Astrocyte of the cerebellum (primary cell): ENCODE results near the gene EXOC1.
"Not testable (repeated sequence)": the region's sequence is repeated elsewhere in the genome, so short reads cannot be mapped to it uniquely, and the experiment has no call there.

Experiments
- DNase-seq: peaks from one replicate; pipeline ENCODE4 v3.0.0-alpha.2; 2011; ENCODE audit warnings: low read depth
- H3K4me3 ChIP-seq: 2 replicates; pipeline ENCODE4 v1.5.1; 2011; ENCODE audit warnings: mild to moderate bottlenecking, low read depth, low read length, moderate library complexity
- CTCF ChIP-seq: IDR thresholded peaks from 2 replicates; pipeline ENCODE4 v1.5.1; 2012; ENCODE audit warnings: low read length, low read depth, moderate library complexity, mild to moderate bottlenecking; ENCODE audit errors: missing control alignments
- in situ Hi-C: cut with HindIII; loops from 2 replicates; pipeline ENCODE4 v1.10.0; 2017; ENCODE audit warnings: low sequenced_read_pairs

Gene EXOC1

GRCh38 chr4:55834086-55834795, 19.2 kb upstream of the EXOC1 start:
- no peak overlapping the region for H3K4me3 ChIP-seq
- no peak for DNase-seq
- no peak for TF ChIP-seq CTCF
- in situ Hi-C loops: no loop called here

GRCh38 chr4:55837903-55838302, 15.5 kb upstream of the EXOC1 start:
- H3K4me3 ChIP-seq: no peak overlapping the region
- DNase-seq: no peak
- in situ Hi-C loops: no loop called here
- TF ChIP-seq CTCF: no peak

- no peak for DNase-seq
- in situ Hi-C loops: no loop called here
- TF ChIP-seq CTCF: no peak
- no peak overlapping the region for H3K4me3 ChIP-seq
These were observed 15.1 kb upstream of the EXOC1 start for GRCh38 chr4:55838356-55838755.

GRCh38 chr4:55838952-55839351, 14.5 kb upstream of the EXOC1 start:
- in situ Hi-C loops: no loop called here
- H3K4me3 ChIP-seq: no peak overlapping the region
- no peak for TF ChIP-seq CTCF
- no peak for DNase-seq

- H3K4me3 ChIP-seq: no peak overlapping the region
- in situ Hi-C loops: no loop called here
- no peak for TF ChIP-seq CTCF
- DNase-seq: no peak
These were observed 12.5 kb upstream of the EXOC1 start for GRCh38 chr4:55840956-55841355.

GRCh38 chr4:55841373-55842239, 11.8 kb upstream of the EXOC1 start:
- DNase-seq, H3K4me3 ChIP-seq, in situ Hi-C loops: not testable (repeated sequence)

GRCh38 chr4:55842312-55842711, 11.1 kb upstream of the EXOC1 start:
- H3K4me3 ChIP-seq, DNase-seq, in situ Hi-C loops: not testable (repeated sequence)
